ENCODE data around the gene LRRC40. TPM values are rescaled to one million over a fixed set of nuclear protein-coding genes. Genes with fewer than 3 reads are reported as not detected.

Gene LRRC40
- total RNA-seq (10 to 100 TPM; 14.0 to 20.7 (median 16.6) TPM), polyA plus RNA-seq (1 to 10 TPM; 7.5 to 9.0 (median 8.4) TPM)

DNA sequence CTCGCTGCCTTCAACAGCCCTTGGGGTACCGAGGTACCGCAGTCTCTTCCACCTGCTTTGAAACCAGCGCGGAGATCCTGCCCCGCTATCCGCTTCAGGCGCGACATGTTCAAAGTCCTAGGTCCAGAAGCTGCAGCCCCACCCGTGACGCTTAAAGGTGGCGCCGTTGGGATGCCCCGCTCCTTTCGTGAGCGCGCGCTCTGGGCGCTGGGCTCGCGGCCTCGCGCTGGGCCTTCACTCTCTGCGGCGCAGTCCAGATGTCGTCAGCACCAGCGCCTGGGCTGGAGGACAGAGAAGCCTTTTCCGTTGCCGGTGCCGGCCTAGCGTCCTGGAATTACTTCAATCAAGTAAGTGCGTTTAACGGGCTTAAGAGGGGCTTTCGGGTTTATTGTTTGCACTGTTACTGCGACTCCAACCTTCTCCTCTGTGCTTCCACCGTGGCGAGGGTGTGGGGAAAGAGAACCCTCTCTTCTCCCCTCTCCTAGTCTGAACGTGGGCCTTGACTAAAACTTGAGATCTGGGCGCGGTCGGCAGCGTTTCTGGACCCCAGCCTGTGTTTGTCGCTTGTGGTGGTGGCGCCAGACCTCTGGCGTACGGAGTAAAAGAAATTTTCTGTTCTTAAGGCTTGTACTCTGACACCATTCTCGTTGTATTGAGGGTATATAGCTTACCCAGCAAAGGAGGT lies at the start of gene LRRC40:
Gene LRRC40 (minus strand): TSS at position 146 of the 685 bp plus-strand sequence. CDS start 39 bp downstream, at position 107.
- DNase-seq: peak; percentile 95

GRCh38 chr1:70248729-70249128 lies 43.4 kb upstream of the LRRC40 start:
- intact Hi-C loops (cut with DNase I): loop anchor here (10.0 kb wide), 1 partner anchor 826 kb away; no protein-coding TSS in a partner anchor
- no peak overlapping the region for H3K27ac ChIP-seq
- WGBS, 2 donors: 54 to 85% methylated on average over 4 of the region's 4 CpGs
- peaks cover 0 to 3% (median 0%) of the 10 kb centered on the region in 4 donors for H3K4me1 ChIP-seq
- H3K27me3 ChIP-seq: no peaks in the 10 kb centered on the region
- no peaks in the 10 kb centered on the region for H3K9me3 ChIP-seq
- TF ChIP-seq CTCF (IDR thresholded peaks at IDR 0.05) (no peak), EP300 (IDR thresholded peaks at IDR 0.05) (no peak), POLR2AphosphoS5 (IDR thresholded peaks at IDR 0.05) (no peak), POLR2A (IDR thresholded peaks at IDR 0.05) (no peak)
- DNase-seq: no peak
- no peak overlapping the region for H3K4me3 ChIP-seq
- H3K36me3 ChIP-seq: peaks cover 31 to 97% (median 66%) of the 10 kb centered on the region in 4 donors

More for the DNA sequence above, at the start of gene LRRC40:
- Histone ChIP-seq H3K36me3 (peaks cover 0 to 5% (median 0%) of the 10 kb centered on the region in 4 donors), H3K9me3 (no peaks in the 10 kb centered on the region), H3K4me1 (peaks cover 0 to 64% (median 54%) of the 10 kb centered on the region in 4 donors), H3K27me3 (no peaks in the 10 kb centered on the region), H3K4me3 (peak within 1 kb of the TSS; percentile 60 to 86 (median 69)), H3K27ac (peak within 1 kb of the TSS; percentile 85 to 93 (median 90))
- WGBS, 2 donors: 0 to 1% methylated on average over 47 of the region's 47 CpGs
- intact Hi-C loops (cut with DNase I): loop anchor here (1.0 to 2.0 kb wide), 3 partner anchors 15 to 205 kb away; partner anchors contain the start of genes ANKRD13C, CTH and SRSF11
- TF ChIP-seq CTCF (IDR thresholded peaks at IDR 0.05) (no peak), POLR2A (IDR thresholded peaks at IDR 0.05) (peak; percentile 52 to 62), POLR2AphosphoS5 (IDR thresholded peaks at IDR 0.05) (peak; percentile 84 to 93 (median 89)), EP300 (IDR thresholded peaks at IDR 0.05) (peak in 1 of 4 donors; percentile 39)

DNA sequence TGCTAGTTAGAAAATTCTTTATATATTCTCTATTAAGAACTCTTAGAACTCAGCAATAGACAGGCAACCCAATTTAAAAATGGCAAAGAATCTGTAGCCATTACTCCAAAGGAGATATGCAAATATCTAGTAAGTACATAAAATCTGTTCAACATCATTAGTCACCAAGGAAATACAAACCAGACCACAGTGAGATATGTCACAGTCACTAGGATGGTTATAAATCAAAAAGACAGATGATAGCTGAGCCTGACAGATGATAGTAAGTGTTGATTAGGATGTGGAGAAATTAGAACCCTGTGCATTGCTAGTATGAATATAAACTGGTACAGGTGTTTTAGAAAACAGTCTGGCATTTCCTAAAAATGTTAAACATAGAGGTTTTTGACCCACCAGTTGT lies 42.4 kb upstream of the LRRC40 start:
- peaks cover 0 to 3% (median 0%) of the 10 kb centered on the region in 4 donors for H3K4me1 ChIP-seq
- intact Hi-C loops (cut with DNase I): loop anchor here (10.0 kb wide), 1 partner anchor 827 kb away; no protein-coding TSS in a partner anchor
- TF ChIP-seq EP300 (IDR thresholded peaks at IDR 0.05): no peak
- H3K27ac ChIP-seq: no peak overlapping the region
- no peaks in the 10 kb centered on the region for H3K9me3 ChIP-seq
- peaks cover 31 to 100% (median 69%) of the 10 kb centered on the region in 4 donors for H3K36me3 ChIP-seq
- DNase-seq: no peak
- no peak overlapping the region for H3K4me3 ChIP-seq
- H3K27me3 ChIP-seq: no peaks in the 10 kb centered on the region

DNA sequence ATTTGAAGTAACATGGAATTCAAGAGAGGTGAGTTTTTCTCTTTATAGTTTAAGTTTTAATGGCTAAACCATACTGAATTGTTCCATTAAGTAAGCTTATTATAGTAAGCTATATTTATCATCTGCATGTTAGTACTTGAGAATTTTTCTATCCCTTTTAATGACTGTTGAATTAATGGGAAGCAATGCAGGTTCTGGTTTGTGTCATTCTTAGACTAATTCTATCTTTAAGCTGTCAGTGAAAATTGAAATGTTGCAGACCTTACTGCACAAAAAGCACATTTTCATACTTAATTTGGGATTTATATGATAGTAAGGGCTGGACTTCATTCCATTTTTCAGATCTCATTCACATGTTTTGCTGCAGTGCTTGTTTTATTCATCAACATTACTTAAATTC lies 41.7 kb upstream of the LRRC40 start:
- no peak overlapping the region for H3K27ac ChIP-seq
- peaks cover 0 to 3% (median 0%) of the 10 kb centered on the region in 4 donors for H3K4me1 ChIP-seq
- no peak for DNase-seq
- no peaks in the 10 kb centered on the region for H3K9me3 ChIP-seq
- no peaks in the 10 kb centered on the region for H3K27me3 ChIP-seq
- H3K4me3 ChIP-seq: no peak overlapping the region
- TF ChIP-seq CTCF (IDR thresholded peaks at IDR 0.05) (no peak), EP300 (IDR thresholded peaks at IDR 0.05) (no peak), POLR2A (IDR thresholded peaks at IDR 0.05) (no peak), POLR2AphosphoS5 (IDR thresholded peaks at IDR 0.05) (no peak)
- intact Hi-C loops (cut with DNase I): loop anchor here (10.0 kb wide), 1 partner anchor 828 kb away; no protein-coding TSS in a partner anchor
- peaks cover 31 to 100% (median 72%) of the 10 kb centered on the region in 4 donors for H3K36me3 ChIP-seq

GRCh38 chr1:70239940-70240339 lies 34.6 kb upstream of the LRRC40 start:
- no peaks in the 10 kb centered on the region for H3K9me3 ChIP-seq
- intact Hi-C loops (cut with DNase I): loop anchor here (10.0 kb wide), 1 partner anchor 835 kb away; no protein-coding TSS in a partner anchor
- no peak overlapping the region for H3K4me3 ChIP-seq
- no peak for DNase-seq
- peaks cover 18 to 100% (median 77%) of the 10 kb centered on the region in 4 donors for H3K36me3 ChIP-seq
- no peak for TF ChIP-seq POLR2AphosphoS5 (IDR thresholded peaks at IDR 0.05)
- TF ChIP-seq EP300 (IDR thresholded peaks at IDR 0.05): no peak
- TF ChIP-seq POLR2A (IDR thresholded peaks at IDR 0.05): no peak
- no peak for TF ChIP-seq CTCF (IDR thresholded peaks at IDR 0.05)
- H3K27ac ChIP-seq: no peak overlapping the region
- no peaks in the 10 kb centered on the region for H3K27me3 ChIP-seq
- H3K4me1 ChIP-seq: no peaks in the 10 kb centered on the region

Measured in sigmoid colon (tissue), 7 donors.